Ectodermal cell (in vitro differentiated cells): ENCODE measurements around the gene GALNTL6.

ENCODE experiments used
- H3K27ac ChIP-seq: 2 replicates; pipeline ENCODE4 v1.7.0; 2013; ENCODE audit warnings: mild to moderate bottlenecking, low read depth, low read length; ENCODE audit not compliant: insufficient read depth, poor library complexity, severe bottlenecking
- H3K27me3 ChIP-seq: 2 replicates; pipeline ENCODE4 v1.7.0; 2013; ENCODE audit warnings: mild to moderate bottlenecking, low read length; ENCODE audit not compliant: insufficient read depth, control insufficient read depth, poor library complexity, severe bottlenecking
- H3K36me3 ChIP-seq: one replicate; pipeline ENCODE4 v1.7.0; 2013; ENCODE audit warnings: low read length; ENCODE audit not compliant: control insufficient read depth, insufficient read depth
- H3K4me1 ChIP-seq: one replicate; pipeline ENCODE4 v1.7.0; 2013; ENCODE audit warnings: low read length; ENCODE audit not compliant: control insufficient read depth, insufficient read depth
- H3K4me3 ChIP-seq: 2 replicates; pipeline ENCODE4 v1.7.0; 2013; ENCODE audit warnings: low read depth, low read length, control low read depth; ENCODE audit not compliant: insufficient read depth
- H3K9me3 ChIP-seq: 2 replicates; pipeline ENCODE4 v1.7.0; 2013; ENCODE audit warnings: mild to moderate bottlenecking, low read length, moderate library complexity; ENCODE audit not compliant: control insufficient read depth

The GALNTL6 gene

GRCh38 chr4:173088144-173088543, 1274.9 kb downstream of the GALNTL6 start:
- H3K27ac ChIP-seq: no peak overlapping the region
- no peaks in the 10 kb centered on the region for H3K36me3 ChIP-seq
- H3K27me3 ChIP-seq: no peaks in the 10 kb centered on the region
- no peaks in the 10 kb centered on the region for H3K9me3 ChIP-seq
- no peaks in the 10 kb centered on the region for H3K4me1 ChIP-seq
- no peak overlapping the region for H3K4me3 ChIP-seq
